NCI-H2081 treated with DMSO at 0.1 percent for 48 hours (cell line): ENCODE data around the gene BAZ2A.
"Not testable (repeated sequence)": the region's sequence is repeated elsewhere in the genome, so short reads cannot be mapped to it uniquely, and the experiment has no call there.

ENCODE experiments used
- DNase-seq: peaks from one replicate; lab custom pipeline; 2025; lab: John Stamatoyannopoulos, UW

BAZ2A gene

DNA sequence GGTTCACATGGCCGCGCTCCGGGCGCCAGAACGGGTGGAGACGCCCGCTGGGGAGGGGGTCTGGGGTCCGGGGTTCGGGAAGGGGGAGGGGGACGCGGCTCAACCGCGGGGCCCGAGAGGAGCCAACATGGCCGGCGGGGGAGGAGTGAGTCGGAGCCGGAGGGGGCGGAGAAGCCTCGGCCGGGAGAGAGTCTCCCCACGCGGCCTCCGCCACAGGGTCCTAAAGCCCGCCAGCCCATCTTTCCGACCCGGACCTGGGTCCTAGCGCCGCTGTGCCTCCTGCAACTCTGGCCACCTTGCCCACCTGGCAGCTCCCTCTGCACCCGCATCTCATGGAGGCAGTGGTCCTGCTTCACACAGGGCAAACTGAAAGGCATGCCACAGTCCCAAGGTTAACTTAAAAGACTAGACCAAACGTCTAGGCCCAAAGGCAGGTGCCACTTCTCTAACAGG is at the start of gene BAZ2A:
TSS of gene BAZ2A (minus strand) at position 147 of the 453 bp plus-strand sequence. CDS start 12,796 bp downstream, outside the sequence.
- peak; percentile 26 for DNase-seq

GRCh38 chr12:56678852-56679251 is 48.7 kb upstream of the BAZ2A start:
- DNase-seq = no peak

DNA sequence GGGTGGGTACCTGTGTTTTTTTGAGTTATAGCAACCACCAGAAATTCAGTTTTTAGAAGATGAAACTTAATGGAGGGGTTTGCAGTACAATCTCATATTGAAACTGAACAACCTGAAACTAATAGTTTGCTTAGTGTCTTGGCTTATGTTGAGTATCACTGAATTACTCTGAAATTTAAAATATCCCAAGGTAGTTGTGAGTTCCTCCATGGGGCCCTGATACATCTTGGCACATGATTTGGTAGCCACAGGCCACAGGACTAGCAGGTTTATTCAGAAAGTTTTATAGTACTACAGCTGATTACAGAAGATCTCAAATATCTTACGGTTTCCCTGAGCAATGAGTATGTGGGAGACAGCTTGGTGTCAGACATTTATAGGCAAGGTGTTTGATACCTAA is 47.6 kb upstream of the BAZ2A start:
- no peak for DNase-seq

DNA sequence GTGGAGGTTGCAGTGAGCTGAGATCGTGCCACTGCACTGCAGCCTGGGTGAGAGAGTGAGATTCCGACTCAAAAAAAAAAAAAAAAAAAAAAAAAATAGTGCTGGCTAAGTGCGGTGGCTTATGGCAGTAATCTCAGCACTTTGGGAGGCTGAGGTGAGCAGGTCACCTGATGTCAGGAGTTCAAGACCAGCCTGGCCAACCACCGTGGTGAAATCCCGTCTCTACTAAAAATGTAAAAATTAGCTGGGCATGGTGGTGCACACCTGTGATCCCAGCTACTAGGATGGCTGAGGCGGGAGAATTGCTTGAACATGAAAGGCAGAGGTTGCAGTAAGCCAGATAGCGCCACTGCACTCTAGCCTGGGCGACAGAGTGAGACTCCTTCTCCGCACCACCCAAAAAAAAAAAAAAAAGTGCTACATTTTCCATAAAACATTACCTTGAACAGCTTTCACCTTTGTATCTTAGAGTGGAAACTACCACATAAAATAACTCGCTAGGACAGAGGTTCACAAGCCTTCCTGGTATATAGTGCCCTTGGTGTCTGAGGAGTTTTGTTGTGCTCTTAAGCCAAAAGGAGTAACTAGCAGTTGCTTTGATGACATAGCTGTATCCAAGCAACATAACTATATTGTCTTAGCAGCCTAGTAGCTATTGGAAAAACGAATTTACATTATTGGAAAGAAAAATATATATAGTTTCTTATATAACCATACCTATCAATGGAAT is 46.9 kb upstream of the BAZ2A start:
- no peak for DNase-seq

- DNase-seq = no peak
Observed at GRCh38 chr12:56671608-56672007, 41.5 kb upstream of the BAZ2A start.

- DNase-seq = no peak
Observed at GRCh38 chr12:56670836-56671235, 40.7 kb upstream of the BAZ2A start.

- DNase-seq = no peak
Observed at GRCh38 chr12:56668197-56668457, 38.0 kb upstream of the BAZ2A start.

DNA sequence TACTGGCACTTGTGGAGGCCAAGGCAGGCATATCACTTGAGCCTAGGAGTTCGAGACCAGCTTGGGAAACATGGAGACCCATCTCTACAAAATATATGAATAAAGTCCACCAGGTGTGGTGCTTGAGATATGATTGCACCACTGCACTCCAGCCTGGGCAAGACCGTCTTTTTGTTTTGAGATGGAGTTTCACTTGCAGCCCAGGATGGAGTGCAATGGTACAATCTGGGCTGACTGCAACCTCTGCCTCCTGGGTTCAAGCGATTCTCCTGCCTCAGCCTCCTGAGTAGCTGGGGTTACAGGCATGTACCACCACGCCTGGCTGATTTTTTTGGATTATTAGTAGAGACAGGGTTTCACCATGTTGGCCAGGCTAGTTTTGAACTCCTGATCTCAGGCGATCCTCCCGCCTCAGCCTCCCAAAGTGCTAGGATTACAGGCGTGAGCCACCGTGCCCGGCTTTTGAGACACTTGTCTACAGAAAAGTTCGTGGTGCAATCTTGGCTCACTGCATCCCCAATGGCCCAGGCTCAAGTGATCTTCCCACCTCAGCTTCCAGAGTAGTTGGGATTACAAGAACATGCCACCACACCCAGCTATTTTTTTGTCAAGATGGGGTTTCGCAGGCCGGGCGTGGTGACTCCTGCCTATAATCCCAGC is 32.0 kb upstream of the BAZ2A start:
- DNase-seq = no peak

DNA sequence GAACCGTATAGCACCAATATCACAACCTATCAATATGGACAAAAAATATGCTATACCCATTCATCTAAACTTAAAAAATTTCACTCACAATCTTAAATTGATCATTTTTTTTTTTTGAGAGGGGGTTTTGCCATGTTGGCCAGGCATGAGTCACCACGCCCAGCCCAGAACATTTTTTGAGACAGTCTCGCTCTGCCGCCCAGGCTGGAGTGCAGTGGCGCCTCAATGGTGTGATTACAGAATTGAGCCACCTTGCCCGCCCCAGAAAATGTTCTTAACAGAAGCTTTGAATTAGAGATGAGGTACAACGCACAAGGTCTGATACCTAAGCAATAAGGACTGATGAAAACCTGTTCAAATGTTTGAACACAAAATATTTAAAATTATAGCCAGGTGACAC is 31.4 kb upstream of the BAZ2A start:
- no peak for DNase-seq

- DNase-seq = no peak
Observed at GRCh38 chr12:56658921-56659320, 28.8 kb upstream of the BAZ2A start.

GRCh38 chr12:56657416-56658379 is 27.6 kb upstream of the BAZ2A start:
- DNase-seq = no peak

GRCh38 chr12:56653781-56654180 is 23.7 kb upstream of the BAZ2A start:
- DNase-seq = not testable (repeated sequence)

DNA sequence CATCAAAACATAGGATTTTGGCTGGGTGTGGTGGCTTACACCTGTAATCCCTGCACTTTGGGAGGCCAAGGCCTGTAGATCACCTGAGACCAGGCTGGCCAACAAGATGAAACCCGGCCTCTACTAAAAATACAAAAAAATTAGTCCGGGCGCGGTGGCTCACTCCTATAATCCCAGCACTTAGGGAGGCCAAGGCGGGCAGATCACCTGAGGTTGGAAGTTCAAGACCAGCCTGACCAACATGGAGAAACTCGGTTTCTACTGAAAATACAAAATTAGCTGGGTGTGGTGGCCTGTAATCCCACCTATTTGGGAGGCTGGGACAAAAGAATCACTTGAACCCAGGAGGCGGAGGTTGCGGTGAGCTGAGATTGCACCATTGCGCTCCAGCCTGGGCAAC is 17.9 kb upstream of the BAZ2A start:
- DNase-seq = not testable (repeated sequence)

DNA sequence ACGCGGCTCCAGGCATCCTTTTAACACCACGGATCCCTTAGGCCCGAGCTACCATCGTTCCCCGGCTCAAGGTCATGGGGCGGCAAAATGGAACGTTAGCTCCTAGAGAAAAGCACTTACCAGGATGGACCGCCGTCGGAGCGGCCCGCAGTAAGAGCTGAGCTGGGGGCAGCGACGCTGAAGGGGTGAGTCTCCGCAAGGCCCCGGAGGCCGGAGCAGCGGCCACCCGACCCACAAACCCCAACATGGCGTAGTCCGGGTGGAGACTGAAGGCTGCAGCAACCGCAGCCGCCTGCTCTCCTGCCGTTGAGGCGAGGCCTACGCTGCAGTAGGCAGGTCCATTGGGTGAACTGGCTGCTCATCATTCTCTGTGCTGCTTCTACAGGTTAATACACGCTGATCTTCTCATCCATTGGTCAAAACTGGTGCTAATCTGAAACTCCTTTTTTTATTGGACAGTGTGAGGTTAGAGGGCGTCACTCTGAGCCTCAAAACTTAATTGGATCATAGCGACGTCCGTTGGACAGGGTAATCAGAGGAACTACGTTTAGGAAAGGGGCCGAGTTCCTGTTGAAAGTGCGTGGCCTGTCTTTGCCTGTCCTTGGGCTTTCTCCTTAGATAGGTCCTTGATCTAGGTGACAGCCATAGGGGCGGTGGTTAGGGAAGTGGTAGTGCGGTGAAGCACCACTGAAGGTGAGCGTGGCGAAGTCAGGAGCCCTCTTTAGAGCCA is 15.8 kb upstream of the BAZ2A start, which contains the start of gene ATP5F1B:
TSS of gene ATP5F1B (minus strand) at position 268 of the 730 bp plus-strand sequence. CDS start at position 247, 21 bp downstream.
- DNase-seq = peak; percentile 100

DNA sequence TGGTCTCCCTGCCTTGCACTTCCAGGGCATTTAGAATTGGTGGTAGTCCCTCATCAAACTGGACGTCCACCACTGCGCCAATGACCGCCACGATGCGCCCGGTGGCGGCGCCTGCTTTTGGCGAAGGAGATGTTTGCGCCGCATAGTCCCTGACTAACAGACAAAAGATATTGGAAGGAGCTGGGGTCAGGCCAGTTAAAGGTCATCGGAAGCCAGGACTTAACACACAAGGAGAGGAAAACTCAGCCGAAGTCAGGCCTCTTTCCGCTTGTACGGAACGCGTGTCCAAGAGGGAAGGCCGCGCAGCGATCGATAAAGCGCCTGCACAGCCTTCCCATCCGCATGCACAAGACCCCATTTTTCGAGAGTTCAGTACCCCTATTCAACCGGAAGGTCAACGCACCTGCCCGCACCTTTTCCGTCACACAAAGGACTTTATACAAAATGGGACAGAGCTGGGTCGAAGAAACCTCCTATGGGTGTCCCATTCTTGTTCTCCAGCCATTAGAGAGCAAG is 15.1 kb upstream of the BAZ2A start:
- DNase-seq = no peak

GRCh38 chr12:56644654-56645053 is 14.5 kb upstream of the BAZ2A start:
- DNase-seq = no peak

- no peak for DNase-seq
Observed at GRCh38 chr12:56641219-56641618, 11.1 kb upstream of the BAZ2A start.

DNA sequence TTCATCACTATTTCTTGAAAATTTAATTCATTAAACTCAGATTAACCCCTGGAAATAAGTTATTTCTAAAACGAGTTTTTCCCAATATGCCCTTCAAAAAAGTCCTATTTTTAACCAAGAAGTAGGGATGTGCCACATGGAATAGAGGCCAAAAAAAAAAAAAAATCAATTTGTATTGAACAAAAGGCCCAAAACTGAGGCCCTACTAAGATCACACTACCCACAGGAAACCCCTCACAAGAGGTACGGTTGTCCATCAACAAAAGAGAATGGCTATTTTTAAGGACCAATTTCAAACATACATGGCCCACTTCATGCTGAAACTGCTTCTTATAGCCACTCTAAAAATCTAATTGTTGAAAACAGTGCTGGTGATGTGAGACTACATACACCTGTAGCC is 7.5 kb upstream of the BAZ2A start:
- DNase-seq = no peak

GRCh38 chr12:56636675-56637540 is 6.8 kb upstream of the BAZ2A start:
- peak; percentile 98 for DNase-seq

DNA sequence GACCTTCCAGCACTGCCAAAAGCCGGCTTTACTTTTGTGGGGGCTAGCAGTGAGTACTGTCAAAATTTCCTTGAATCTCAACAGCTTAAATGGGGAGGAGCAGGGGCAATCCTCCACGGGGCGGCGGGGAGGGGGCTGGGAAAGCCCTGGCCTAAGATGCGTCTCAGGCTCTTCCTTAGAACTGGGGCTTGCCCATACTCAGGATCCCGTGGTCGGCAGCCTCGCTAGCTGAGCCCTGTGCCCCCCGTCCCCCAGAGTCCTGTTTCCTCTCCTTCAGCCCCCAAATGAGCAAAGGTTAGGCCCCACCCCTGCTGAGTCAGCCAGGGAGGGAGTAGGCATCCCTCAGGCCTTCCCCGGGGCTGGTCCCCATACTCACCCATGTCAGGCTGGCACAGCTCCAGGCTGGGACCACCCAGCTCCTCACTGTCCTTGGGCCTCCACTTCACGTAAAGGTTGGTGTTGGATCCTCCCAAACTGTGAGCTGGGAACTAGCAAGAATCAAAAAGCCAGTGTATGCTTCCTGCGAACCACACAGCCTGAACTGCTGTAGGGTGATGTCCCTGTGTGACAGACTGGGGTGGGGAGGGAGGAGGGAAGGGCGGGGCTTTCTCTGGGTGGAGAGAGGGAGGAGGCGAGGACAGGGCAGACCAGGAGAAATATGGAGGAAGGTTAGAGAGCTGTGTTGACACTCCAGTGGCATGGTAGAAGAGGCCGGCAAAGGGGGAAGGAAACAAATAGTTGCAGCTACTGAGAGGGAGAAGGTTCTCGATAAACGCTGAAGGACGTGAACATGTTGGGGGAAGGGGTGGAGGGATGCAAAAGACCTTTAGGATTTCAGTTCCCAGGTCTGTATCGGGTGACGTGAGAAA is 5.9 kb upstream of the BAZ2A start:
- DNase-seq = no peak
